SK-MEL-5 (cell line): ENCODE data around the gene IER5. TPM values are rescaled to one million over a fixed set of nuclear protein-coding genes. Genes with fewer than 3 reads are reported as not detected.
A peak's percentile ranks its signal among the peaks of the same experiment; 100 is the strongest.

ENCODE experiments used
- DNase-seq: peaks from one replicate; pipeline ENCODE4 v3.0.0-alpha.2; 2016; ENCODE audit warnings: low read depth, low spot score
- in situ Hi-C: cut with HindIII; loops from 2 replicates; pipeline ENCODE4 v1.10.0; 2016; ENCODE audit warnings: low sequenced_read_pairs, high pct_unique_total_duplicates, low pct_unique_long_range_greater_than_20kb
- total RNA-seq: library from RNA; depleted of rRNA; stranded (reverse); fragments of >200 nt; shearing (Covaris generic); gene quantifications from 2 replicates; pipeline ENCODE4 v1.2.3, GENCODE V29; 2014

IER5 gene
- total RNA-seq, 1 experiment from 2014 or later: 32.6 TPM

DNA sequence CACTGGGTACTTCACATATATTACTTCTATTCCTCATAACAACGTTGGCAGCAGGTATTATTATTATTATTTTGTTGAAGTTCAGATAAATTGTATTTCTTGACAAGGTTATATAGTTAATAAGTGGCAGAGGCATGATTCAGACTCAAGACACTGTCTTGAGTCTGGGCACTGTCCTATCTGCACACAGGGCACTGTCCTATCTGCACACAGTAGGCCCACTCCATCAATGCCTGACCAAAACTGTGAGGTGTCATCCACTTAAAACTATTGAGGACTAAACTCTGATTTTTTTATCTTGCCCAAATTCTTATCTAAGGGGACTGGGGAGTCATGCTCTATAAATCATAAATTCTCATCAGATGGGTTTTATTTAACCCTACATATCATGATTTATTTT is 23.8 kb upstream of the IER5 start:
- in situ Hi-C loops: no loop called here
- no peak for DNase-seq

DNA sequence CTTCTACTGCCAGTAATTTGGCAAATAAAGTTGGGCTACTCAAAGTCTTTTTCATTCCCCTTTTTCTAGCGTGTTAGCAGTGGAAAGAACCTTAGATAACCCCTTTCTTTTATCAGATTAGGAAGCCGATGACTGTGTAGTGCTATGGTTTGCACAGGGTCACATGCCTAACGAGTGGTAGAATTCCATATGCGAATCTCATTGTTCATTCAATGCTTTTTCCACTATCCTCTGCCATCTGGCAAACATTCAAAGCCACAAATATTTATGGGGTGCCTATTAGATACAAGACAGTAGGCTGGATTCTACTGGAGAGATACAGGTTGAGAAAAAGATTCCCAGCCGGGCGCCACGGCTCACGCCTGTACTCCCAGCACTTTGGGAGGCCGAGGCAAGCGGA is 14.9 kb upstream of the IER5 start:
- DNase-seq: peak; percentile 100
- in situ Hi-C loops: no loop called here

DNA sequence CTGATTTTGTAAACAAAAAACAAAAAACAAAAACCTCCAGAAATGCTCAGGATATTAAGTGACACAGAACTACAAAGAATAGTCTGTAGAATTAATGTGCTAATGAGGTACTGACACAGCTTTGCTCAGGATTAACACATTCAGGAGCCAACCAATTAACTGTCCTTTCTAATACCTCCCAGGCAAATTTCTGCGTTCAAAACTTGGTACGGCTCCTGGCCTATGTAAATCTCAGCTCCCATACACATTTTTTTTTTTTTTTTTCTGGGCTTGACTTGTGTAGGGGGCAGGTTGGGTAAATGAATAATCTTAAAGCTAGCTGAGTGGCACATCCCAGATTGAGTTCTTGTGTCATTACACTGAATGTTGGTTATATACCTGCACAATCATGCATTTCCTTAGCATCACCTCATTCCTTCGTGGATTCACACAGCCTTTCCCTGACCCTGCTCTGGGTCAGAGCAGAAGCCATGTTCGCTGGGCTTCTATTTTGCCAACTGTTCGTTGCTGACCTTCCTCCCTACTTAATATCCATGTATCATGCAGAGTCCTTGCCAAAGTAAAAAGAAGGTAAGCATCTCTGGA is 12.6 kb upstream of the IER5 start:
- DNase-seq: no peak
- in situ Hi-C loops: no loop called here

DNA sequence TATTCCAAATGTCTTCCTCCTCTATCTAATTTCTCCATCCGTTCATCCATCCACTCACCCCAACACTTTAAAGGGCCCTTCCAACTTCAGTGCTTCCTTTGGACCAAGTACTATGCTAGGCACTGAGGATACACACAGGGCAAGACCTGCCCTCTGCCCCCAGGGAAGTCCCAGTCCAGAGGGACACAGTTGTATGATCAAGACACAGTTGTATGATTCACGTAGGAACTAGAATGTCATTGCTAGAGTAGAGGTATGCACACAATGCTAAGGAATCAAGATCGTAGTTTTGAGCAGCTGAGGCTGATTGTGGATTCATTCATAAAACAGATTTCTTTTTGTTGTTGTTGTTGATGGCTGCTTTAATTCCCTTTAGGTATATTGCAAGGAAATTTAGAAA is 11.6 kb upstream of the IER5 start:
- no peak for DNase-seq
- in situ Hi-C loops: no loop called here

DNA sequence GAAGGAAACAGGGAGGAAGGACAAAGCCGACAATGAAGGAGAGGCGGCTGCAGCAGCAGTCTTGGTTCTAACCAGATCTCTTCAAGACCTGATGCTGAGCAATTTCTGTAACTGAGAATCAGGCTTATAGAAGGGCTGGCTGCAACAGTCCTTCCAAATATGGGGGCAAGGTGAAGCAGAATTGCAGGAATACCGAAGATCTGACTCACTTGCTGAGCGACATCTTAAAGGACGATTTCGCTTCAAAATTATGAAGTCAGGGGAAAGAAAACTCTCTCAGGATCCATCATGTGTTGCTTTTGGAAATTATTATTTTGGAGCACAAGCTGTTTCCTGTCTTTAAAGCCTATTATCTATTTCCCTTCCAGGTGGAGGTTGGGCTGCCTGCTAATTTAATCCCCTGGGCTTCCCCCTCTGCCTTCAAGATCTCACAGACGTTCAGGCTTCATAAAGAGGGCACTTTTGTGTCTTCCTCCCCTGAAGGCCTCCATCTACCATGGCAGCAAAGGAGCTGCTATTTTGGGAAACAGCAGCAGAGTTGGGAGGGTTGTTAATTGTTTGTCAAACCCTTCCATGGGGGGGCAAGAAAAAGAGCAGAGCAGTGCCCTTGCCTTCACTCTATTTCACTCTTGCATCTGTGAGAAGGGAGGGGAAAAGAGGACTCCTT is 10.8 kb upstream of the IER5 start:
- in situ Hi-C loops: no loop called here
- peak; percentile 53 for DNase-seq

DNA sequence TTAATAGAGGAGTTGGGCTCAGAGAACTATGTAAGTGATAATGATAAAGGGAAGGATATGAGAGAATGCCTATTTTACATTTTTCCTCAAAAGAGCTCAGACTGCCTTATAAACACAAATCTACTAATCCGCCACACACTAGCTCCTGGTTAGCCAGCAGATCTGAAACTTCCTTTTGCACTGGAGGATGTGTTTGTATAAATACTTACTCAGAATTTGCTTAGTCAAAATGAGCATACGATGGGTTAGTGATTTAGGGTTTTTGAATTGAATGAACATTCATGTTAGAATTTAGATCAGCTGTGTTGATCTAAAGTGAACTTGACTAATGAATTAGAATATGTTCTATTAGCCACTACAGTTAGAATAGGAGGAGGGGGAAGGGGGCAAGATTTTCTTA is 9.1 kb upstream of the IER5 start:
- in situ Hi-C loops: no loop called here

DNA sequence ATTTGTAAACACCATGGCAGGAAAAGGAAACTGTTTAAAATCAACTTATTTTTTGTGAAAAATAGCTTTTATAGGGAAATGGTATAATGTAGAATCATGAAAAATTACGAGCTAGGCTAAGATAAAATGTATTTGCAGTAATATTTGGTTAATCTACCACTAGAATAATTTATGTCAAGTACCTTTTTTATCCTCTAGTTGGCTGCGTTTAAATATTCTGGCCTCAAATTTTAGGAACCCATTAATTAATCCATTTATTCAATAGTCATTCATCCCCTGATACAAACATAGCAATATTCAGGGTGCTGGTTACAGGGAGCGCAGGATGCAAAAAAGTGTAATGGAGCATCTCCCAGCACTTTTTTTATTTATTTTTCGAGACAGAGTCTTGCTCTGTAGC is 8.6 kb upstream of the IER5 start:
- DNase-seq: no peak
- in situ Hi-C loops: no loop called here

More for the DNA sequence above, 9.1 kb upstream of the IER5 start:
- no peak for DNase-seq

DNA sequence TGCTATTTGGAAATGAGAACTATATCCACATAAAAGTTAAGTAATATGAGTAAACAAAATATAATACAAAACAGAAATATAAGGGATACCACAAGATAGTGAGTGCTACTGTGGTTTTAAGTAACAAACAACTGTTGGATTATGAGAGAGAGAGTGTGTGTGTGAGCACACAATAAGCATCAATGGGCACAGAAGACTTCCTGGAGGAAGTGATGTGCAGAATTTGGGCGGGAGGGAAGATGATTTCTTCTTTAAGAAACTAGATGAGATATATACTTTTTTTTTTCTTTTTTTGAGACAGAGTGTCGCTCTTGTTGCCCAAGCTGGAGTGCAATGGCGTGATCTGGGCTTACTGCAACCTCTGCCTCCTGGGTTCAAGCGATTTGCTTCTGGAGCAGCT is 7.9 kb upstream of the IER5 start:
- no peak for DNase-seq
- in situ Hi-C loops: no loop called here

DNA sequence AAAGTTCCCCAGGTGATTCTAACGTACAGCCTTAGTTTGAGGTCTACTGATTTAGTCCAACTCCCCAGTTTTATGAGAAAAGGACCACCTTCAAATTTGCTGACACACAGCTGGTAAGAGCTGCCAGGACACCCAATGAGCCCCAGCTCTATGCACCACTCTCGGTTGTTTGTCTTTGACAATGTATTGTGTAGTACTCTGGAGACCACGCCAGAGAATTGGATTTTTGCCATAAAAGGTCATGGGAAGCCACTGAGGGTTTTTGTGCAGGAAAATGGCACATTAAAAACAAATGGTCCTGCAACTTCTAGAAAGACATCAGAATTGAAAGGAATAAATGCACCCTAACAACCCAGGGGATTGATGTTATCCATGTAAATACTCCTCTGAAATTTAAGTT is 7.1 kb upstream of the IER5 start:
- in situ Hi-C loops: no loop called here
- peak; percentile 46 for DNase-seq

DNA sequence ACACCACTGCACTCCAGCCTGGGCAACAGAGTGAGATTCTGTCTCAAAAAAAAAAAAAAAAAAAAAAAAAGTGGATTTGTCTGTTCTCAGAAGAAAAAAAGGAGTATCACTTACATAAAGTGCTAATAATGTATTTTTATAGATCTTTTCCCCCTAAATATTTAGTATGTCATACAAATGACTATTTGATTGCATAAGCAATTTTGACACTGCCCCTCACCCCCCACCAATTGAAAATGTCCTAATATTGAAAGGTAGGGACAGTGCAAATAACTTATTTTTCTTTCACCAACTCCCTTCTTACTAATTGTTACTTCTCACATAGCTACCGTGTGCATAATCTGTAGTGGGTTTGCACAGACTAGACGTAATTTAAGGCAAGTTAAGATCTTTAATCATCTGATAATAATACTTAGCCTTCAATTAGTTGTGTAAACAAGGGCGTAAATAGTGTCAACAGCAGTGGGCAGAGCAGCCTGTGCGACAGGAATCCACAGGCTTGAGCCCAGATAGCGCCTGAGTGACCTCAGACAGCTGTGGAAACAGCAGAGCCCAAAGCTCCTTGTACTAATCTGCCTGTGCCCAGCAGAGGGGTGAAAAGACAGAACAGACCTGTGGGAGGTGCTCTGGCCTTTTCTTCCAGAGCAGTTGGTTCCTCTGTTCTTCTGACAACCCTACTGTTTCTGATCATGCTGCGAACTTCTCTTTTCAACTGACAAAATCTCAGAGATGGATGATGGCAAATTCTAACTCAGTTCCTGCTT is 4.5 kb upstream of the IER5 start:
- in situ Hi-C loops: no loop called here
- DNase-seq: peak; percentile 84

DNA sequence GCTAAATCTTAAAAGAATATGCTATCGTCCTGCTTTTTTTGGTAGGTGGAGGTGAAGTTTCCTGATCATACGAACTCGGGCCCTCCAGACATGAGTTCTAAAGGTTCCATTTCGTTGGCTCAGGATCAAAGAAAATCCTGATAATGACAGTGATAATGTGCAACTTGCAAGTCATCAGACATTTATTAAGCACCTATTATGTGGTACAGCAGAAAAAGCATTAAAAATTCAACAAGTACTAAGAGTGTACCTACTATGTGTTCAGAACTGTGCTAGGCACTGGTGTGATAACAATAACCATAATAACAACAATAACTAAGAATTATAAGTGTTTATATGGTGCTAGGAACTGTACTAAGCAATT is 3.9 kb upstream of the IER5 start:
- in situ Hi-C loops: no loop called here

DNA sequence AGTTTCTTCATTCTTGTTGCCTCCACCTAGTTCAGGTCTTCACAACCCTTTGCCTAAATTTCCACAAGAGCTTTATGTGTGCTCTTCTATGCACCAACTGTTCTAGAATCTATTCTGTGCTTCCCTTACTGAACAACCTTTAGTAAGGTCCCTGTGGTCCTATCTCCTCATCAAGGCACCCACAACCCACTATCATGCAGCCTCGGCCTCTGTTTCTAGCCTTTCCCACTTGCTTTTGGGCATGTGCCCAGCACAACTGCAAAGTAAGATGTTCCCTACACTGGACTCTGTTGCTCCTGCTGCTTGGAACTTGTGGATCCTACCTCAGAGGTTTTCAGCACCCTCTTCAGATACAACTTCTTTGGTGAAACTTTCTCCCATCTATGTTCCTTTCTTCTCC is 2.4 kb upstream of the IER5 start:
- no peak for DNase-seq
- in situ Hi-C loops: no loop called here

More for the DNA sequence above, 3.9 kb upstream of the IER5 start:
- no peak for DNase-seq

DNA sequence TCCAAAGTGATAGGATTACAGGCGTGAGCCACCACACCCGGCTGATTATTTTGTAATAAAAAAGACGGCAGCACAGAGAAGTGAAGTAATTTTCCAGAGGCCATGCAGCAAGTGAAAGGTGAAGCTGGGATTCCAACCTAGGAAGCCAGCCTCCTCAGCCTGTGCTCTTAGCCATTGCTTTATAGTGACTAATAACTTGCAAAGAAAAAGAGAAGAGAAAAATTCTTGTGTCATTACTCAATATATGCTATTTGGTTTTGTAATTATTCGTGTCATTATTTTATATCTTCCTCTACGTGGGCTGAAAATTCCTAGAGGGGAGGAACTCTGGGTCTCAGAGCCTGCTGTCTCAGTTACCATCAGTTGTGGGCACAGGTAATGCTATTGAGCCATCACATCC is 1.6 kb upstream of the IER5 start:
- DNase-seq: no peak
- in situ Hi-C loops: no loop called here

DNA sequence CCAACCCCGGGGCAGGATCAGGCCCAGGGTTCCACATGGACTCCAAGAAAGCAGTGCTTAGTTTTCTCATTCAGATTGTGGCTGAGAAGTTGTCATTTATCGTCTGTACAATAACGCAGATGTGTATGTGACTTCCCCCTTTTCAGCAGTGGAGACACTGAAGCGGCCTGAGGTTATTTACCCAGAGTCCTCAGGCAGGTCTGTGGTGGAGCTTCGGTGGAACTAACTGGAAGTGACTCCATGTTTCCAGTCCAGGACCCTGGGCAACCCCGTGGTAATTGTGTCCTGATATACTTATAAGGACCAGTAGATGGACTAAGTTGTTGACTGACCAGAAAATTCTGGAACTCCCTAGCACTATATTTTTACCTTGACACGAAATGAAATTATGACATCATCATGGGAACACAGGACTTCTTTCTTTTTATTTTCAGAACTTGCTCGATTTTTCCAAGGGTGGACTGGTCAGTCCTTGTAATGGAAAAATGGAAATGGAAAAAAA is 1.0 kb upstream of the IER5 start:
- peak; percentile 34 for DNase-seq
- in situ Hi-C loops: no loop called here

DNA sequence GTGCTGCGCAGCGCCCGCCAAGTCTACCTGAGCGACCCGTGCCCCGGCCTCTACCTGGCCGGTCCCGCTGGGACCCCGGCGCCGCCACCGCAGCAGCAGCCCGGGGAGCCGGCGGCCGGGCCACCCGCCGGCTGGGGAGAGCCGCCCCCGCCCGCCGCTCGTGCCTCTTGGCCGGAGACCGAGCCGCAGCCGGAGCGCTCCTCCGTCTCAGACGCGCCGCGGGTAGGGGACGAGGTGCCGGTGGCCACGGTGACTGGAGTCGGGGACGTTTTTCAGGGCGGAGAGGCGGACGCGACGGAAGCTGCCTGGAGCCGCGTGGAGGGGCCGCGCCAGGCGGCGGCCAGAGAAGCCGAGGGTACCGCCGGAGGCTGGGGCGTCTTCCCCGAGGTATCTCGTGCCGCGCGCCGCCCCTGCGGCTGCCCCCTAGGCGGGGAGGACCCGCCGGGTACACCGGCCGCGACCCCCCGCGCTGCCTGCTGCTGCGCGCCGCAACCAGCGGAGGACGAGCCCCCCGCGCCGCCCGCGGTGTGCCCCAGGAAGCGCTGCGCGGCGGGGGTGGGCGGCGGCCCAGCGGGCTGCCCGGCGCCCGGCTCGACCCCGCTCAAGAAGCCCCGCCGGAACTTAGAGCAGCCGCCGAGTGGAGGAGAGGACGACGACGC is 646 bp downstream of the IER5 start:
- in situ Hi-C loops: no loop called here
- no peak for DNase-seq

DNA sequence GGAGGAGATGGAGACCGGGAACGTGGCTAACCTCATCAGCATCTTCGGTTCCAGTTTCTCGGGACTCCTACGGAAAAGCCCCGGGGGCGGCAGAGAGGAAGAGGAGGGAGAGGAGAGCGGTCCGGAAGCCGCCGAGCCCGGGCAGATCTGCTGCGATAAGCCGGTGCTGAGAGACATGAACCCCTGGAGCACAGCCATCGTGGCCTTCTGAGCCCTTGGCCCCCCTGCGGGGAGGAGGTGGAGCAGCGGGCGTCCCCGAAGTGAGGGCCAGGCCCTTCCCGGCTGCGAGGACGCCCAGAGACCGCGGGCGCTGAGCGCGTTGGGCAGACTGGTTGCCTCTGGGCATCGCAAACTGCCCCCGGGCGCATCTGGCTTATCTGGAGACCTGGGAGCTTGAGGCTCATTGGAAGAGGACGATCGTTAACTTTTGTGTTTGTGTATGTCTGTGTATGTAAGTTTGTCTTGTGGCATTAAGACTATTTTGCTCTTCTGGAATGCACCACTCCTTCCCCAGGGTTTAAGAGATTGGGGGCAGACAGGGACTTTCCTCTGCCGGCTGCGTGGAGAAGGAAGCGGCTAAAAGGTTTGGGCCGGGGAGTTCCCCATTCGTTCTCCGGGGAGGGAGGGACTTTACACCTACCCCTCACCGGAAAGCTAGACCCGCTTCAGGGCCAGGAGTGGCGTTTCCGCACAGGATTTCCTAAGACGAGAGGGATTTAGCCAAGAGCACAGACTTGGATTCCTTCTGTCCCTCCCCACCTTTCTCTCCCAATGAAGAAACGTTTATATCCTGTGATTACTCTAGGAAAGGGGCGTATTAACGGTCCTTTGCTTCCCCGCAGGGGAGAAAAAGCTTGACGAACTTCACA is 1.4 kb downstream of the IER5 start:
- DNase-seq: peak; percentile 46
- in situ Hi-C loops: no loop called here

DNA sequence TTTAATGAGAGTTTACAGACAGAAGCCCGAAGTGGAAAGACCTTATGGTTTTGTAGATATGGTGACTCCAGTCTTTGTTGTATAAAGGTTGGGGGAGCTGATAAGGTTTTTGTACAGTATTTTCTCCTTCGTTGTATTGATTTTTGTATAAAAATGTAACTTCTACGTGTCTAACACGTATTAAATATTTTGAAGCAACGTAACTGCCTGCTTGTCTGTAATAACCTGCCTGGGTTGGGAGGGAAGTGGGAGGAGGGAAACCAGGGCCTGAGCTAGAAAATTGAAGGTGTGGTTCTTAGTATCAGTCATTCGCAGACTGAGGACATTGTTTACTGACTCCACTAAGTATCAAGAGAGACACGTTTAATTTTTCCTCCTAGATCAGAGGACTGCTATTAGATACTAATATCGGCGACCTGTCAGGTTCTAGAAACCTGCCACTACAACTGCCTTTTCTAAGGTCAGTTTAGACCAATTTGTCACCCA is 2.2 kb downstream of the IER5 start:
- DNase-seq: no peak
- in situ Hi-C loops: no loop called here
